Embryonic facial prominence (tissue), 1 donor: ENCODE data around the gene SNAP25.

ENCODE experiments used
- DNase-seq: peaks from one replicate; pipeline ENCODE4 v3.0.0-alpha.2; 2016; ENCODE audit errors: extremely low spot score

SNAP25 gene

GRCh38 chr20:10216146-10216791 is 2.4 kb upstream of the SNAP25 start:
- no peak for DNase-seq

- DNase-seq, result peak; percentile 61
Measured at GRCh38 chr20:10217721-10218410, 764 bp upstream of the SNAP25 start.

- DNase-seq, result peak; percentile 46
Measured at GRCh38 chr20:10219452-10219791, 792 bp downstream of the SNAP25 start.

- no peak for DNase-seq
Measured at GRCh38 chr20:10219993-10220750, 1.5 kb downstream of the SNAP25 start.

GRCh38 chr20:10221021-10221420 is 2.4 kb downstream of the SNAP25 start:
- DNase-seq, result no peak

- no peak for DNase-seq
Measured at GRCh38 chr20:10225439-10226060, 6.9 kb downstream of the SNAP25 start.

GRCh38 chr20:10228330-10228729 is 9.7 kb downstream of the SNAP25 start:
- no peak for DNase-seq

- no peak for DNase-seq
Measured at GRCh38 chr20:10231290-10231689, 12.7 kb downstream of the SNAP25 start.

- DNase-seq, result no peak
Measured at GRCh38 chr20:10236540-10237533, 18.2 kb downstream of the SNAP25 start.

- no peak for DNase-seq
Measured at GRCh38 chr20:10239954-10240353, 21.3 kb downstream of the SNAP25 start.

GRCh38 chr20:10240655-10241054 is 22.0 kb downstream of the SNAP25 start:
- DNase-seq, result no peak

- DNase-seq, result no peak
Measured at GRCh38 chr20:10242166-10242565, 23.5 kb downstream of the SNAP25 start.

- DNase-seq, result no peak
Measured at GRCh38 chr20:10247440-10247839, 28.8 kb downstream of the SNAP25 start.

- DNase-seq, result no peak
Measured at GRCh38 chr20:10249048-10249770, 30.6 kb downstream of the SNAP25 start.

- no peak for DNase-seq
Measured at GRCh38 chr20:10249822-10250221, 31.2 kb downstream of the SNAP25 start.

GRCh38 chr20:10250902-10251301 is 32.3 kb downstream of the SNAP25 start:
- no peak for DNase-seq

- DNase-seq, result no peak
Measured at GRCh38 chr20:10253780-10254179, 35.1 kb downstream of the SNAP25 start.

- no peak for DNase-seq
Measured at GRCh38 chr20:10255846-10256245, 37.2 kb downstream of the SNAP25 start.

- DNase-seq, result no peak
Measured at GRCh38 chr20:10259166-10259565, 40.5 kb downstream of the SNAP25 start.

GRCh38 chr20:10260316-10260715 is 41.7 kb downstream of the SNAP25 start:
- DNase-seq, result no peak

- DNase-seq, result no peak
Measured at GRCh38 chr20:10261702-10262101, 43.1 kb downstream of the SNAP25 start.
